H1 (cell line): ENCODE measurements around the gene CST7. TPM values are rescaled to one million over a fixed set of nuclear protein-coding genes. Genes with fewer than 3 reads are reported as not detected.

Experiments
- CTCF ChIA-PET: fragments of 300-600 bp; sonication (Branson Sonifier 250); formaldehyde crosslinking; loops from one replicate; lab custom pipeline; 2021; ENCODE audit not compliant: partially characterized antibody; lab: Charles Lee
- POLR2A ChIA-PET: fragments of 300-600 bp; sonication (Branson Sonifier 250); formaldehyde crosslinking; loops from one replicate; lab custom pipeline; 2021; ENCODE audit warnings: inconsistent platforms; ENCODE audit not compliant: partially characterized antibody; lab: Charles Lee
- DNase-seq, 2 experiments: peaks; one replicate each; pipeline versions ENCODE4 v3.0.0 to v3.0.0-alpha.2; 2010 to 2022; ENCODE audit warnings: low spot score in 2 of 2, low read depth in 1 of 2, mixed read lengths in 1 of 2
- FAIRE-seq: peaks from 2 replicates; lab custom pipeline; 2011; peaks lifted over from hg19 to GRCh38; lab: Jason Lieb, UNC
- H2AFZ ChIP-seq: 2 replicates; pipeline ENCODE4 v1.8.1; 2012; ENCODE audit warnings: low read length, inconsistent platforms
- H2AK5ac ChIP-seq: 2 replicates; pipeline ENCODE4 v1.6.1; 2013; ENCODE audit warnings: low read depth, low read length
- H2BK120ac ChIP-seq: replicated peaks from 2 replicates; pipeline ENCODE3; 2013; ENCODE audit warnings: low read depth, low read length, inconsistent platforms
- H2BK12ac ChIP-seq: 2 replicates; pipeline ENCODE4 v1.6.1; 2013; ENCODE audit warnings: low read depth, low read length
- H2BK15ac ChIP-seq: 2 replicates; pipeline ENCODE4 v1.6.1; 2013; ENCODE audit warnings: low read length
- H2BK20ac ChIP-seq: 2 replicates; pipeline ENCODE4 v1.6.1; 2013; ENCODE audit warnings: low read length
- H2BK5ac ChIP-seq: 2 replicates; pipeline ENCODE4 v1.6.1; 2013; ENCODE audit warnings: low read depth, low read length
- H3K14ac ChIP-seq: 2 replicates; pipeline ENCODE4 v1.6.1; 2013; ENCODE audit warnings: inconsistent platforms; ENCODE audit not compliant: insufficient read length
- H3K18ac ChIP-seq: 2 replicates; pipeline ENCODE4 v1.6.1; 2013; ENCODE audit warnings: low read length; ENCODE audit errors: extremely low read depth
- H3K23ac ChIP-seq: 2 replicates; pipeline ENCODE4 v1.6.1; 2013; ENCODE audit warnings: inconsistent platforms; ENCODE audit not compliant: insufficient read length
- H3K23me2 ChIP-seq: 2 replicates; pipeline ENCODE4 v1.6.1; 2013; ENCODE audit warnings: low read depth, low read length
- H3K27ac ChIP-seq: 2 replicates; pipeline ENCODE4 v1.6.1; 2011; ENCODE audit warnings: low read depth, low read length, inconsistent platforms
- H3K27me3 ChIP-seq, 4 experiments: replicated peaks in 1 of 4; 1 replicate in 1 of 4; 2 replicates in 3 of 4; pipeline versions ENCODE4 v1.6.1 to v1.8.1; 2011 to 2013; ENCODE audit warnings: low read length in 3 of 4, mild to moderate bottlenecking in 3 of 4, inconsistent platforms in 2 of 4, mixed read lengths in 2 of 4, moderate library complexity in 1 of 4; ENCODE audit not compliant: control insufficient read depth in 3 of 4, insufficient read depth in 3 of 4; ENCODE audit errors: extremely low read depth in 1 of 4
- H3K36me3 ChIP-seq, 4 experiments: 2 replicates each; pipeline versions ENCODE4 v1.6.1 to v1.8.1; 2011 to 2013; ENCODE audit warnings: mild to moderate bottlenecking in 4 of 4, low read length in 3 of 4, moderate library complexity in 2 of 4, control low read depth in 1 of 4, inconsistent platforms in 1 of 4; ENCODE audit not compliant: insufficient read depth in 4 of 4, control insufficient read depth in 2 of 4
- H3K4ac ChIP-seq: replicated peaks from 2 replicates; pipeline ENCODE3; 2013; ENCODE audit warnings: low read length, low read depth, mixed read lengths, inconsistent platforms; ENCODE audit not compliant: insufficient read length
- H3K4me1 ChIP-seq, 4 experiments: replicated peaks in 1 of 4; 1 replicate in 1 of 4; 2 replicates in 3 of 4; pipeline versions ENCODE4 v1.6.1 to v1.8.1; 2011 to 2013; ENCODE audit warnings: low read length in 3 of 4, inconsistent platforms in 2 of 4, mixed read lengths in 1 of 4; ENCODE audit not compliant: insufficient read depth in 4 of 4, control insufficient read depth in 3 of 4
- H3K4me2 ChIP-seq, 2 experiments: 2 replicates each; pipeline versions ENCODE4 v1.6.1 to v1.8.1; 2011 to 2013; ENCODE audit warnings: low read depth in 2 of 2, low read length in 2 of 2, control low read depth in 1 of 2, inconsistent platforms in 1 of 2, mild to moderate bottlenecking in 1 of 2; ENCODE audit not compliant: insufficient read depth in 1 of 2
- H3K4me3 ChIP-seq, 4 experiments: fragments of 200-600, 300-600 bp in 1 of 4; sonication (generic), shearing (Covaris generic), sonication (Bioruptor Twin) in 1 of 4; 2 replicates each; pipeline versions ENCODE4 v1.5.1 to v1.8.1; 2011 to 2016; ENCODE audit warnings: low read length in 4 of 4, low read depth in 3 of 4, control low read depth in 2 of 4, inconsistent platforms in 2 of 4, mild to moderate bottlenecking in 2 of 4, mixed read lengths in 1 of 4, moderate library complexity in 1 of 4; ENCODE audit not compliant: insufficient read depth in 2 of 4; ENCODE audit errors: extremely low read depth in 1 of 4
- H3K56ac ChIP-seq: replicated peaks from 2 replicates; pipeline ENCODE3; 2013; ENCODE audit warnings: low read depth, mild to moderate bottlenecking, mixed read lengths, low read length, inconsistent platforms; ENCODE audit not compliant: insufficient read length
- H3K79me1 ChIP-seq: 2 replicates; pipeline ENCODE4 v1.6.1; 2013; ENCODE audit warnings: low read depth, low read length, control low read depth
- H3K79me2 ChIP-seq, 2 experiments: 2 replicates each; pipeline versions ENCODE4 v1.6.1 to v1.8.1; 2012 to 2013; ENCODE audit warnings: low read length in 2 of 2, mild to moderate bottlenecking in 2 of 2, inconsistent platforms in 1 of 2; ENCODE audit not compliant: insufficient read depth in 2 of 2, control insufficient read depth in 1 of 2
- H3K9ac ChIP-seq, 4 experiments: replicated peaks in 1 of 4; 1 replicate in 1 of 4; 2 replicates in 3 of 4; pipeline versions ENCODE4 v1.6.1 to v1.8.1; 2011 to 2013; ENCODE audit warnings: low read depth in 3 of 4, low read length in 3 of 4, control low read depth in 2 of 4, mild to moderate bottlenecking in 2 of 4, moderate library complexity in 2 of 4, inconsistent platforms in 1 of 4; ENCODE audit errors: extremely low read depth in 1 of 4
- H3K9me3 ChIP-seq, 2 experiments: 2 replicates each; pipeline versions ENCODE4 v1.6.1 to v1.8.1; 2012 to 2013; ENCODE audit warnings: mild to moderate bottlenecking in 2 of 2, moderate library complexity in 2 of 2, control low read depth in 1 of 2, inconsistent platforms in 1 of 2, low read depth in 1 of 2, low read length in 1 of 2, mixed read lengths in 1 of 2; ENCODE audit not compliant: insufficient read depth in 2 of 2
- H4K20me1 ChIP-seq, 2 experiments: replicated peaks in 1 of 2; 2 replicates each; pipeline versions ENCODE3 to v1.8.1; 2011 to 2013; ENCODE audit warnings: inconsistent platforms in 2 of 2, low read length in 2 of 2, mild to moderate bottlenecking in 1 of 2; ENCODE audit not compliant: insufficient read depth in 2 of 2, control insufficient read depth in 1 of 2
- H4K5ac ChIP-seq: 2 replicates; pipeline ENCODE4 v1.6.1; 2013; ENCODE audit warnings: low read length, low read depth, mixed read lengths, inconsistent platforms; ENCODE audit not compliant: insufficient read length
- H4K8ac ChIP-seq: 2 replicates; pipeline ENCODE4 v1.8.0; 2013; ENCODE audit warnings: mild to moderate bottlenecking, moderate library complexity, low read length, inconsistent platforms; ENCODE audit not compliant: insufficient read depth; ENCODE audit errors: extremely low read depth
- H4K91ac ChIP-seq: replicated peaks from 2 replicates; pipeline ENCODE3; 2013; ENCODE audit warnings: low read length, mixed read lengths, inconsistent platforms; ENCODE audit not compliant: insufficient read length
- EP300 ChIP-seq, 2 experiments: IDR thresholded peaks; 1 replicate in 1 of 2; 2 replicates in 1 of 2; pipeline ENCODE4 v1.6.1; 2011 to 2012; ENCODE audit warnings: low read depth in 2 of 2, low read length in 2 of 2, mild to moderate bottlenecking in 2 of 2, borderline replicate concordance in 1 of 2, inconsistent platforms in 1 of 2, moderate library complexity in 1 of 2
- EZH2 ChIP-seq: fragments of 200-600 bp; sonication (generic); IDR thresholded peaks from 2 replicates; pipeline ENCODE4 v1.7.1; 2012; ENCODE audit warnings: low read depth, mild to moderate bottlenecking, moderate library complexity, low read length, inconsistent platforms; ENCODE audit not compliant: severe bottlenecking
- MAX ChIP-seq: IDR thresholded peaks from 2 replicates; pipeline ENCODE4 v1.6.1; 2012; ENCODE audit warnings: inconsistent platforms
- PHF8 ChIP-seq: fragments of 200-600 bp; sonication (generic); conservative IDR thresholded peaks from 2 replicates; pipeline ENCODE4 v1.7.1; 2012; ENCODE audit warnings: low read depth, mild to moderate bottlenecking, inconsistent platforms, low read length, moderate library complexity
- POLR2AphosphoS5 ChIP-seq: IDR thresholded peaks from 2 replicates; pipeline ENCODE4 v1.6.1; 2011; ENCODE audit warnings: low read depth, low read length
- RBBP5 ChIP-seq: IDR thresholded peaks from 2 replicates; pipeline ENCODE4 v1.7.1; 2012; ENCODE audit warnings: low read depth, mild to moderate bottlenecking, inconsistent platforms, low read length, moderate library complexity, borderline replicate concordance
- RXRA ChIP-seq: IDR thresholded peaks from 2 replicates; pipeline ENCODE4 v1.6.1; 2011; ENCODE audit warnings: low read depth, mild to moderate bottlenecking, low read length, moderate library complexity; ENCODE audit not compliant: insufficient read depth
- YY1 ChIP-seq: IDR thresholded peaks from 2 replicates; pipeline ENCODE4 v1.6.1; 2011; ENCODE audit warnings: low read depth, mild to moderate bottlenecking, low read length
- WGBS, 2 experiments: shearing (Covaris generic) in 1 of 2; methylation state at CpG; one replicate each; pipeline versions ENCODE4 v1.1.6 to v1.1.7; 2013 to 2015; ENCODE audit warnings: low lambda C conversion rate in 2 of 2, mixed read lengths in 2 of 2, inconsistent platforms in 1 of 2, low coverage in 1 of 2, missing lambda C conversion rate in 1 of 2; ENCODE audit not compliant: insufficient replicate concordance in 2 of 2, insufficient coverage in 1 of 2, insufficient read length in 1 of 2; ENCODE audit errors: extremely low coverage in 1 of 2, missing lambda C conversion rate in 1 of 2; 5-methylcytosine and 5-hydroxymethylcytosine counted together
- polyA plus RNA-seq, 7 experiments: library from polyadenylated mRNA; depleted of rRNA in 3 of 7; stranded (reverse) in 5 of 7; unstranded in 2 of 7; fragments of >200 nt in 5 of 7; fragments of 200-250 nt in 2 of 7; gene quantifications; 1 replicate in 5 of 7; 2 replicates in 1 of 7; 4 replicates in 1 of 7; pipeline versions ENCODE4 v1.2.1 to v1.2.3, GENCODE V29; 2011 to 2013; ENCODE audit warnings: missing spikeins in 2 of 7, mixed read lengths in 2 of 7
- total RNA-seq: library from RNA; stranded (reverse); fragmentation: NEBNext Ultra II Directional; extraction: Animal tissue kit (Norgen Biotek cat#: 25700); gene quantifications from 2 replicates; pipeline ENCODE4 v1.2.1, GENCODE V29; 2021

The CST7 gene
- total and polyA plus RNA-seq, 2 of the 8 experiments (the other 6 are each of a cell fraction or from before 2014, with no cell fraction given), result not detected

DNA sequence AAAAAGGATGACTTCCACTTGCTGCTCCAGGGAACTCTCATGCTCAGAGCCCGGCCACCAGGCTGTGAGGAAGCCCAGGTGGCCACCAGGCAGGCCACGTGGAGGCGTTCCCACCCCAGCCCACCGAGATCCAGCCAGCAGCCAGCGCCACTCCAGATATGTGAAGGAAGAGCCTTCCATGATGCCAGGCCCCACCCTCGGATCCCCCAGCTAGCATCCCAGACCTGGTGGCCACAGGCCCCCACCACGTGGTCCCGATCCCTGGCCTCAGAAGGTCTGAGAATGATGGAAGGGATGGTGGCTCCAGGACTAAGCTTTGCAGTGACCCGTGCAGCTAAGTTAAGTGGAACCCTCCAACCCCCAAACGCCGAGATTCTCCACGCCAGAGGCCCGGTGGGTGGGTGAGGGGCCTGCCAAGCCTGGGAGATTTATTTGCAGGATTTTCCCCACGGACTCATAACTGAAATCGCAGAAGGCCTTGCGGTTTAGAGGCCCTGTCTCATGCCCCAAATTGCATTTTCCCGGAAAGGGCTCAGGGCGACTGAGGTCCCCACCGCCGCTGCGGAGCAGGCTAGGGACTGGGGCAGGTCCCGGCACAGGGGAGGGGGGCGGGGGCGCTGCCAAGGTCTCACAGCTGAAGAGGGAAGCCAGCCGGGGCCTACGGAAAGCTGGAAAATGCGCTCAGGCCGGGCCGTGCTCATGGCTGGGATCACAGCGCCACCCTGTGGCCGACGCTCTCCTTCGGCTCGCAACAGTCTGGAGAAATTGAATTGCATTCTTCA, 31.1 kb upstream of the CST7 start:
- Histone ChIP-seq H3K9ac (no peak overlapping the region), H4K8ac (peak overlapping the region; percentile 38; the same call in 1 of the 2 replicates), H3K79me1 (no peaks in the 10 kb centered on the region), H3K27me3 (no peaks in the 10 kb centered on the region; a peak in 1 of 7 replicates), H4K91ac (no peak overlapping the region), H3K4ac (no peak overlapping the region), H2AFZ (no peak overlapping the region), H3K23me2 (no peaks in the 10 kb centered on the region), H3K27ac (no peak overlapping the region), H3K18ac (no peak overlapping the region; the same call in 1 of the 2 replicates), H3K4me3 (no peak overlapping the region), H2BK5ac (no peak overlapping the region), H2BK120ac (no peak overlapping the region), H3K23ac (no peak overlapping the region), H2BK12ac (no peak overlapping the region), H4K20me1 (no peaks in the 10 kb centered on the region), H2BK20ac (no peak overlapping the region), H3K4me1 (no peaks in the 10 kb centered on the region), H3K79me2 (no peaks in the 10 kb centered on the region), H3K36me3 (no peaks in the 10 kb centered on the region), H4K5ac (no peak overlapping the region), H2BK15ac (no peak overlapping the region), H3K56ac (no peak overlapping the region), H3K14ac (no peak overlapping the region), H2AK5ac (no peak overlapping the region), H3K4me2 (no peak overlapping the region), H3K9me3 (peaks cover 5 to 13% of the 10 kb centered on the region in 2 experiments)
- POLR2A ChIA-PET, result no interaction called here
- CTCF ChIA-PET, result interaction anchor here (0.7 to 7.1 kb wide), 18 partner anchors 13 to 980 kb away, joined by 3 to 64 read pairs (median 3); no protein-coding TSS in a partner anchor
- WGBS, 2 experiments, result 44% methylated on average over 30 of the region's 34 CpGs; no CpG with 5 or more reads in 1 of the 2 experiments
- FAIRE-seq (peak; percentile 83), DNase-seq (peak; percentile 67 to 88)
- TF ChIP-seq MAX (peak; percentile 11; the same call in 1 of the 2 replicates), EZH2 (no peak), POLR2AphosphoS5 (no peak), EP300 (IDR thresholded peaks at IDR 0.05; ENCODE audit: borderline replicate concordance in 1 of 2, low read depth in 2 of 2, low read length in 2 of 2) (no peak), RXRA (no peak), RBBP5 (no peak), PHF8 (no peak), YY1 (no peak)
